ENCODE results near the gene GSX1.

DNA sequence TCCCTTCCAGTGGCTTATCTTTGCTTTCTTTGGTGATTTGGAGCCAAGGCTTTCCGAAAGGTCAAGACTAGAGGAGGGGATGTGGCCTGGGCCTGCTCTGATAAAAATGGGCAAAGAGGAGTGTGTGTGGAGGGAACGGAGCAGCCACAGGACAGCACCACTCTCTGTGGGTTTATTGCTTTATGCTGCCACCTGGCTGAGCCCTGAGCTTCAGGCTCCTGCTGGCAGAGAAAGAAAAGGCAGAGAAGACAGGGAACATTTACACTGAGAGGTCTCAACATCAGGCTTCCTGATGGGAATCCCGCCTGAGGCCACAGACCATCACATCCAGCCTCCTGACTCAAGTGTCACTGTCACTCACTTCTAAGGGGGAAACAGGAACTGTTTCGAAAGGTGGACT, 9.2 kb upstream of the GSX1 start:
- TF ChIP-seq, protein P1, sequence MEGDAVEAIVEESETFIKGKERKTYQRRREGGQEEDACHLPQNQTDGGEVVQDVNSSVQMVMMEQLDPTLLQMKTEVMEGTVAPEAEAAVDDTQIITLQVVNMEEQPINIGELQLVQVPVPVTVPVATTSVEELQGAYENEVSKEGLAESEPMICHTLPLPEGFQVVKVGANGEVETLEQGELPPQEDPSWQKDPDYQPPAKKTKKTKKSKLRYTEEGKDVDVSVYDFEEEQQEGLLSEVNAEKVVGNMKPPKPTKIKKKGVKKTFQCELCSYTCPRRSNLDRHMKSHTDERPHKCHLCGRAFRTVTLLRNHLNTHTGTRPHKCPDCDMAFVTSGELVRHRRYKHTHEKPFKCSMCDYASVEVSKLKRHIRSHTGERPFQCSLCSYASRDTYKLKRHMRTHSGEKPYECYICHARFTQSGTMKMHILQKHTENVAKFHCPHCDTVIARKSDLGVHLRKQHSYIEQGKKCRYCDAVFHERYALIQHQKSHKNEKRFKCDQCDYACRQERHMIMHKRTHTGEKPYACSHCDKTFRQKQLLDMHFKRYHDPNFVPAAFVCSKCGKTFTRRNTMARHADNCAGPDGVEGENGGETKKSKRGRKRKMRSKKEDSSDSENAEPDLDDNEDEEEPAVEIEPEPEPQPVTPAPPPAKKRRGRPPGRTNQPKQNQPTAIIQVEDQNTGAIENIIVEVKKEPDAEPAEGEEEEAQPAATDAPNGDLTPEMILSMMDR (IDR thresholded peaks at IDR 0.05; ENCODE audit: low read depth, low read length, poor library complexity, severe bottlenecking), result no peak
- TF ChIP-seq EZH2phosphoT487 (IDR thresholded peaks at IDR 0.05; ENCODE audit: borderline replicate concordance, low read length), result no peak

Data from DOHH2 (cell line).